GM12872 (cell line): ENCODE results near the gene CYFIP1.

Source experiments
- TF ChIP-seq, protein P1 (sequence below): IDR thresholded peaks from 3 replicates; pipeline ENCODE4 v1.5.1; 2011; ENCODE audit warnings: low read depth, mild to moderate bottlenecking, low read length, moderate library complexity; ENCODE audit not compliant: insufficient read depth

The CYFIP1 gene

DNA sequence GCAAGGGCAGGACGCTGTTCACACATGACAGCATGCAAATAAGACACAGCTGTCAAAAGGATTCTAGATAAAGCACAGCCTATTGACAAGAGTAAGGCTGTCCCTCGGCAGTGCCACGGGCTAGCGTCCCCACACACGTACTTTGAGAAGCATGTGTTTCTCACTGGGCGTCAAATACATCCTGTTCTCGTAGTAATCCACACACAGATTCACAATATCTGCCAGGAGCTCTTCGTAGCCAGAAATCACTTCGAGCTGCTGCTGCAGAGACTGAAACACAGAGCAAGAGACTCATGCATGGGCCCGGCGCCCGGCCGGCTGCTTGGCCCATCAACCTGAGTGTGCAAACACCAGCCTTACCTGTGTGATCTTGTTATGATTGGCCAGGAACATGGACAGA is 41.1 kb downstream of the CYFIP1 start:
- TF ChIP-seq, protein P1, sequence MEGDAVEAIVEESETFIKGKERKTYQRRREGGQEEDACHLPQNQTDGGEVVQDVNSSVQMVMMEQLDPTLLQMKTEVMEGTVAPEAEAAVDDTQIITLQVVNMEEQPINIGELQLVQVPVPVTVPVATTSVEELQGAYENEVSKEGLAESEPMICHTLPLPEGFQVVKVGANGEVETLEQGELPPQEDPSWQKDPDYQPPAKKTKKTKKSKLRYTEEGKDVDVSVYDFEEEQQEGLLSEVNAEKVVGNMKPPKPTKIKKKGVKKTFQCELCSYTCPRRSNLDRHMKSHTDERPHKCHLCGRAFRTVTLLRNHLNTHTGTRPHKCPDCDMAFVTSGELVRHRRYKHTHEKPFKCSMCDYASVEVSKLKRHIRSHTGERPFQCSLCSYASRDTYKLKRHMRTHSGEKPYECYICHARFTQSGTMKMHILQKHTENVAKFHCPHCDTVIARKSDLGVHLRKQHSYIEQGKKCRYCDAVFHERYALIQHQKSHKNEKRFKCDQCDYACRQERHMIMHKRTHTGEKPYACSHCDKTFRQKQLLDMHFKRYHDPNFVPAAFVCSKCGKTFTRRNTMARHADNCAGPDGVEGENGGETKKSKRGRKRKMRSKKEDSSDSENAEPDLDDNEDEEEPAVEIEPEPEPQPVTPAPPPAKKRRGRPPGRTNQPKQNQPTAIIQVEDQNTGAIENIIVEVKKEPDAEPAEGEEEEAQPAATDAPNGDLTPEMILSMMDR, result no peak

DNA sequence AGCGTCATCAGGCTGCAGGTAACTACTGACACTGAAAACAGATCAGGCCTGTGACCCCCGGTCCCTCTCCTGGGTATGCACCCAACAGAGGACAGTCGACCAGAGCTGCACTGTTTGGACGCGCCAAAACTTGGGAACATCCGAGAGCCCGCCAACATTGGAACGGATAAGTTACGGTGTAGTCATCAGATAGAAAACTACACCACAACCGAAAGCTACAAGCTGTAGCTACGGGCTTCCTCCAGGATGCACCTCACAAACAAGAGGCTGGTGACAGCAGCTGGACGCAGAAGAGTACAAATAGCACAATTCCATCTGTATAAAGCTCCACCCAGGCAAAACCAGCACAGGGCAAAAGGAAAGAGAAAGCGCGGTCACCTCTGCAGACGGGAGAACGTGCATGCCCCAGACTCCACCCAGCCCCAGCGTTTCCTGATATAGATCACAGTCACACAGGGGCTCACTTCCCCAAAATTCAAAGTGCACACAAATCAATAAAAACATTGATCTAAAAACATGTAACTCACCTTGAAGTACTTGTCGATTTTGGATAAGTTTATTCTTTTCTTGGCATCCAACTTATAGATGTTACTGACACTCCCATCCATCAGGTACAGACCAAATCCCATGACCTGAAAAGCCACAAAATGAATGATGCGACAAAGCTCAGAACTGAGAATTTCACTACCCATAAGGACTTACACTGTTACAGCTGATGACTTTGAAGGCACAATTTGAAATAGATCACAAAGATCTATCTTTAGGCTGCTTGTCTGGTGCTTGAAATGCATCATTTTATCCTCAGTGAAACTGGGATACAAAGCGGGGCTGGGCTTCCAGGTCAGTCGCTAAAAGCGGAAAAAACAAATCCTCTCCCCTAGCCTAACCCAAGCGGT is 43.3 kb downstream of the CYFIP1 start:
- TF ChIP-seq, protein P1, result no peak

DNA sequence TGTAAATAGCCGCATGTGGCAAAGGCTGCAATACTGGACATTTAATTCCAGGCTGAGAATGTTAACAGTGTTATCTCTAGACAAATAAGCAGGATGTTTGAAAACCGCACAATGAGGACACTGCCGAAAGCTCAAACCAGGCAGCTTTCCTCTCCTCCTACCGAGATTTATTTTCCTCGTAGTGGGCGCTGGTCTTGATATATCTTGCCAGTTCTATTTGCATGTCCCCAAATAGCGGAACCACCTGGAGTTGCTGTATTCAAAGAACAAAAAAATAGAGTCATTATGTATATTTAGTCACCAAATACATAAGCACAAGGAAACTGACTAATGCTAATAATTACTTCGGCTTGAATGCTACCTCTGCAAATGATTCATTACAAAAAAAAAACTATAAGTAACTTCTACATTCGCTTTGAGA is 46.5 kb downstream of the CYFIP1 start:
- TF ChIP-seq, protein P1, result no peak

DNA sequence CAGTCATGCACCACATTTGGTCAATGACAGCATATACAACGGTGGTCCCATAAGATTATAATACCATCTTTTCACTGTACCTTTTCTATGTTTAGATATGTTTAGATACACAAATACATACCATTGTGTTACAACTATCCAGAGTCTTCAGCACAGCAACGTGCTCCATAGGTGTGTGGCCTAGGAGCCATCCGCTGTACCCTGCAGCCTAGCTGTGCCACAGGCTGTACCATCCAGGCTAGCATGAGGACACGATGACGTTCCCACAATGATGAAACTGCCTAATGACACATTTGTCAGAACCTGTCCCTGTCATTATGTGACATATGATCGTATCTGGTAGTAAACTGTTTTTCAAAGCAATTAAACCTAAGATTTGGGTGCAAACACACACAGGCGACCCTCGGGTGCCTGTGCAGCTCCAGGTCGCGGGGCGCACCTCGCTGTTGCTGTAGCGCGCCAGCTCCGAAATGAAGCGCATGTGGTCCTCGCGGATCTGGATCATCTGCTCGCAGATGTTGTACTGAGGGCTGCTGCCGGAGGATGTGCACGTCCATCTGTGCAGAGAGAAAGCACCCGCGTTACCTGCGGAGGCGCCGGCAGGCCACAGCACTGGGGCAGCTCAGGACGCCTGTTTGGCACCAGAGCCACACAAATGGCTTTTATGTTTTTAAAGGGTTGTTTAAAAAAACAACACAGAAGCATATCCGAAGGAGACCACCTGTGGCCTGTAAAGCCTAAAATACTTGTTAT is 48.2 kb downstream of the CYFIP1 start:
- TF ChIP-seq, protein P1, result no peak

DNA sequence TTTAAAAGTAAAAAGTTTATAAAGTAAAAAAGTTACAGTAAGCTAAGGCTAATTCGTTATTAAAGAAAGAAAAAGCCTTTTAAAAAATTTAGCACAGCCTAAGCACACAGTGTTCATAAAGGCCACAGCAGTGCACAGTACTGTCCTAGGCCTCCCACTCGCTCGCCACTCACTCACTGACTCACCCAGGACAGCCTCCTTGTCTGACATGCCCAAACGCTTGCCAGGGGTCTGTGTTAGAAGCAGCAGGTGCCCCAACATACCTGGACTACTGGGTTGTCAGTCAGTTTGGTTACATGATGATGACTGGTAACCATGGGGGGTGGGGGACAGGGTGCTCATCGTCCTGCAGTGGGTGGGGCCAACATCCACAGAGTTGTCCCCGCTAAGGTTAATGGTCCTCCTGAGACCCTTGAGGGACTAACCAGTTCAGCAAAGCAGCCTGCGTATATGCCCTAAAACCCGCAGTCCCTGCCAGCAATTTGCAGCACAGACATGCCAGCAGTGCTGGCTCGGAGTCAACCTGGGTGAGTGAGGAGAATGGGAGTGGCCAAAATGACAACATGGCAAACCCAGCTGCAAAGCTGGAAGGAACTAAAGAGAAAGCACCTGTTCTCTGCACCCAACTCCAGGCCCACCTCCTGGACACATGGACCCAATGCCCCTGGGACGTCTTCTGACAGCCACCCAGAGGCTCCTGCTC is 49.2 kb downstream of the CYFIP1 start:
- TF ChIP-seq, protein P1, result no peak

DNA sequence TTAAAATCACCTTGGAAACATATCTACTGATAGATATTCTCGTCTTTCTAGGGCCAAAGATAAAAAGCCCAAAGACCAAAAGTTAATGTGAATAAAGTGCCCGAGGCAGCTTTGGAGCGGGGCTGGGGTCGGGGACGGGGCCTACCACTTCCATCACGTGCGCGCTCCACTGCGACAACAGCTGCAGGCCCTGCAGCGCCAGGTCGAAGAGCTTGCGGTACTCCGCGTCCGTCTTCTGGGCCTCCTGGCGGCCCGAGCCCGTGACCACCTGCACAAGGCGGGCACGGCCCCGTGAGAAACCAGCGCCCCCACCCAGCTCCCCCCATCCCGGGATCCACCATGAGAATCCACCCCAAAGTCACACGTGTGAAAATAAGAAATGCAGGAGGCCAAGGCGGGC is 52.4 kb downstream of the CYFIP1 start:
- TF ChIP-seq, protein P1, result no peak

DNA sequence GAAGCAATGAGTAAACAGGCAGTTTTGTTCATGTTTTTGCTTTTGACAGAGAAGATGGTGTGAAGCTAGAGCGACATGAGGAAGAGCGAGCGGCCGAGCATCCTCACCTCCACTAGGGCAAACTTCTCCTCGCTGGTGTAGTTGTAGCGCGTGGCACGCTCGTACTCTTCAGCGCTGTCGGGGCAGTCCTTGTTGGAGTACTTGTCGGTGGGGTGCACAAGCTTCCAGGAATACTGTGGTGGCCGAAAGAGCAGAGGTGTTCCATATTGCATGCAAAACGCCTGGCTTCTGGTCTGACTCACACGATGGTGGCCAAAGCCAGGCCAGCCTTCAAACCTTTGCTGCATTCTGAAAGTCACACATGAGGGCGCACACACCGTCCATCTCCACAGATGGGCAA is 54.3 kb downstream of the CYFIP1 start:
- TF ChIP-seq, protein P1, result no peak
